AG08396 (cell line): ENCODE data around the gene LTC4S.
"Not testable (repeated sequence)": the region's sequence is repeated elsewhere in the genome, so short reads cannot be mapped to it uniquely, and the experiment has no call there.

ENCODE experiments used
- DNase-seq: peaks from one replicate; pipeline ENCODE4 v3.0.0; 2012; ENCODE audit warnings: low spot score, mixed read lengths

LTC4S gene

DNA sequence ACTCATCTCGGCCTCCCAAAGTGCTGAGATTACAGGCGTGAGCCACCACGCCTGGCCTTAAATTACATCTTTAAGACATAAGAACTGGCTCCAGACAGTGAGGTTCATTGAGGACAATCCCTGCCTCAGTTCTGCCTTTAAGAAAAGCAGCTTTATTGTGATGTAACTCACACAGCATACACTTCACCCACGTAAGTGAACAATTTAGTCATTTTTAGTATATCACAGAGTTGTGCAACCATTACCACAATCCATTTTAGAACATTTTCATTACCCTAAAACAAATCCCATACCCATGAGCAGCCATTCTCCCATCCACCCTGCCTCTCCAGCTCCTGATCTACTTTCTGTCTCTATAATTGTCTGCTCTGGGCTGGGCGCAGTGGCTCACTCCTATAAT lies 24.0 kb upstream of the LTC4S start:
- no peak for DNase-seq

DNA sequence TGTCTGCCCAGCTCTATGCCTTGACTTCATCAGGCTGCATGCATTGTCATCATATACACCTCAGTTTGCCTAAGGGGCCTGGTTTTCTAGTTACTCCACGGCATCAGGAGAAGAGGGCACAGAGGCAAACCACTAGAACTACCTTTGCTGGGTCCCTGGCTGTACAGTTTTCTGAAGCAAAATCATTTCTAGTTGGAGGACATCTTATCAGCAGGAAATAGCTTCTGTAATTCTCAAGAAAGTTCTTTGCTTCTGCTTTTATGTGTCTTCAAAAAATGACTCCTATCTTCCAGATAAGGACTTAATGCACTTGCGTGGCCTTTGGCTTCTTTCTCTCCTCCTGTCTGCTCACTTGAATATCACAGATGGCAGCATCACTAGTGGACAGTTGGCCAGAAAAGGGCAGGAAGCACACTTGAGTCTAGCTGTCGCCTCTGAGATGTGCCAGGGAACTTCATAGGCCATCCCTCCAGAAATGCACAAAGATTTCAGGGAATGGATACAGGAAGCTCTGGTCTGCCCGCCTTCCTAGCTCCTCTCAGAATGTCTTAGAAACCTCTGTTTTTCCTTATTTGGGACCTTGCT lies 22.4 kb upstream of the LTC4S start:
- no peak for DNase-seq

DNA sequence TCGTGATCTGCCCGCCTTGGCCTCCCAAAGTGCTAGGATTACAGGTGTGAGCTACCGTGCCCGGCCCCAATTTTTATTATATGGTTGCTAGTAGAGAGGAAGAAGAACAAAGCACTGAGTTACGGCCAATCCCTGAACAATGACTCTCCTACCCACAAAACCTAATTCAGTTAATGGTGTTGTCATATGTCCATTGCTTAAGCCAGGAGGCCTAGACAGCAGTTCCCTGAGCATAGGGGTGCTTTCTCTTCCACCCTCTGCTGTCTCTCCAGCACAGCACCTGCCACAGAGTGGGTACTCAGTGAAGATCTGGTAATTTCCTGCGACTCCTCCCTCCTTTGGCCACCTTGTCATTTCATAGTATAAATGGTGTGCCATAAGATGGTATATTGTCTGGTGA lies 21.4 kb upstream of the LTC4S start:
- no peak for DNase-seq

DNA sequence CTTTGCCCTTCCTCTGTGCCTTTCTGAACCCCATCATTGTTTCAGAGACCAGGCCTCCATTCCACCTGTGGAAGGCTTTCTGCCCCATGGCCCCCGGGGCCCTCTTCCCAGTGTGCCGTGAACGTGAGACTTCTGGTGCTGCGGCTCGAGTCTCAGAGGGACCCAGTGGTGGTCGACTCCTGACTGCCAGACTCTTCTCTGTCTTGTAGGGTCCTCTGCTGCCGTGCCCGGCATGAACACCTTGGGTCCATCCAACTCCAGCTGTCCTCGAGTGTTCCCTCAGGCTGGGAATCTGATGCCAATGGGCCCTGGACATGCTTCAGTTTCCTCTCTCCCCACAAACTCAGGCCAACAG lies 20.1 kb upstream of the LTC4S start:
- no peak for DNase-seq

DNA sequence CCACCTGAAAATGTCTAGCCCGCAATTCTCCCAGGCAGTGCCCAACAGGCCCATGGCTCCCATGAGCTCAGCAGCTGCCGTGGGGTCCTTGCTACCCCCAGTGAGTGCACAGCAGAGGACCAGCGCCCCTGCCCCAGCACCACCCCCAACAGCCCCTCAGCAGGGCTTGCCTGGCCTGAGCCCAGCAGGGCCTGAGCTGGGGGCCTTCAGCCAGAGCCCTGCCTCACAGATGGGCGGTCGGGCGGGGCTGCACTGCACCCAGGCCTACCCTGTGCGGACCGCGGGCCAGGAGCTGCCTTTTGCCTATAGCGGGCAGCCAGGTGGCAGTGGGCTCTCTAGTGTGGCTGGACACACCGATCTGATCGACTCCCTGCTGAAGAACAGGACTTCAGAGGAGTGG lies 19.3 kb upstream of the LTC4S start:
- DNase-seq = no peak

DNA sequence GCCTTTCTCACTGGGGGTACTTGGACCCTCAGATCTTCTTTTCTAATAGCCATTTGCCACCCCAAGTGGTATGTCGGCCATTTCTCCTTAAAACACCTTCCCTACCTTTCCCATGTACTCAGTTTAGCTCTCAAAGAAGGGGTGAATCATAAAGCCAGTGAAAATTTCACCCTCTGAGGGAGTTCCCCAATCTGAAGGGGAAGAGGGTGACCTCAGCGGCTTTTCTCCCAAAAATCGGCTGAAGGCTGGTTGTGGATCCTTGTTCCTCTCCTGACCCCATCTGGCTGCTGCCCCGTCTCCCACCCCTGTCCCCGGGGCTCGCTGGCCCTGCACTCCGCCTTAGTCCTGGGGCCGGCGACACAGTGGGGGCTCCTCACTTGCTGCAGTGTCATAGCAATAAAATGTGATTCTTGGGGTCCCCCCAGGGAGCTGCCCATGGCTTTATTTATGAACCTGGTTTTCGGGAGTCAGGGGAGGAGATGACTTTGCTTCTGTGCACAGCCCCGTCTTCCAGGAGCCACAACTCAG lies 17.3 kb upstream of the LTC4S start:
- no peak for DNase-seq

DNA sequence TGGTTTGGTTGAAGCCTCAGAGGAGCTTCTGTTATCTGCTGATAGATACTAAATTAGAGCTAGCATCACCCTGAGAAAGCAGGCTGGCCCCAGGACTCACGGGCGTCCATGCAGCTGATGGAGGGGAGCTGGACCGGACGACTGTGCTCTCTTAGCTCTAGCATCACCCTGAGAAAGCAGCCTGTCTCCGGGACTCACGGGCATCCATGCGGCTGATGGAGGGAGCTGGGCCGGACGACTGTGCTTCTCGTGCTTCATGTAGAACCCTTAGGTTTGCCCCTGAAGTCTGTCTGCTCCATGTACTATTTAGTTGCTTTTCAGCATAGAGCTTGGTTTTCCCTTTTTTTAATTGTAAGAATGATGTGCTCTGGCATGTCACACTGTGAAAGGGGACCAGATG lies 16.3 kb upstream of the LTC4S start:
- DNase-seq = no peak

DNA sequence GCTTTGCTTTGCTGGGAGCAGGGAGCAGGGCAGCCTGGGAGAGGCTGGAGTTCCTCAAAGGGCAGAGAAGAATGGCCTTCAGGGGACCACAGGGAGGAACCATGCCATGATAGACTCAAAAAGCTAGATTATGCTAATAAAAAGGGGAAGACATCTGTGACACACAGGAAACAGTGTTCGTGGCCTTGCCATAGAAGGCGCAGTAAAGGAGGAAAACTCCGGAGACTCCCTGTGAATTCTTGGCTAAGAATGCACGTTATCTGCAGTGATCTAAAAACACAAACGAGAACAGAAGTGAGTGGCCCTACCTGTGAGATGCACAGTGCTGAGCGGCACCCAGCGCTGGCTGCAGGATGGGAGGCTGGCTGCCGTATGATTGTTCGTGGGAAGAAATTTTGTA lies 15.9 kb upstream of the LTC4S start:
- no peak for DNase-seq

DNA sequence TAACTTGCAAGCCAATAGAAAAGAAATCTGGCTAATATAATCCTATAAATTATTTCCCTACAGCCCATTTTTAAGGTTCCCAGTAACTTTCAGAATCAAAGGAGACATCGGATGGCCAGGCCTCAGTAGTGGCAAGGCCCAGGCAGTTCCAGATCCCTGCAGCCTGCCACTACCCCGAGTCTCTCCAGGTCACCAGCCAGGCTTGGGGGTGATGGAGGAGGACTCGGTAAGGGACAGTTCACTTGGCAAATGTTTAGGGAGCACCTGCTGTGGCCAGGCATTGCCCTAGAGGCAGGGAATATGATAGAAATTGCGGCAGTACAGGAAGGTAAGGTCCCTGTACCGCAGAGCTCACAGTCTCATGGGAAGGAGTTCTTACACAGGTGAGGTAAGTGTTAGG lies 15.2 kb upstream of the LTC4S start:
- DNase-seq = no peak

DNA sequence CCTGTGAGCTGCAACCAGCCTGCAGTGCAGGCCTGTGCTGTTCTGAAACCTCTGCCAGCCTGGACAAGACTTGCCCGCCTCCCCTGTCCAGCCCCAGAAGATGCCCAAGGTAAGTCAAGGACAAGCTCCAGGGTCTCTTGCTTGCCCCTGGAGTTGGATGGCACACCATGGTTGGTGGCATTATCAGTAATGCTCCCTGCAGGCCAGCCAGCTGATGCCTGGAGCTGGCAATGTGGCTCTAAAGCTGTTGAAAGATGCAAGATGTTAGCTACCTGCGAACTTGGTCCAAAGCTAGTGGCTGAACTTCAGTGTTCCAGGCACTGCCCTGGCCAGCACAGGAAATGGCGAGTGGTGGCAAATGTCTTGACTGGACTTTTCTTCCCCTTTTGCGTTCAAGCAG lies 14.0 kb upstream of the LTC4S start:
- no peak for DNase-seq

DNA sequence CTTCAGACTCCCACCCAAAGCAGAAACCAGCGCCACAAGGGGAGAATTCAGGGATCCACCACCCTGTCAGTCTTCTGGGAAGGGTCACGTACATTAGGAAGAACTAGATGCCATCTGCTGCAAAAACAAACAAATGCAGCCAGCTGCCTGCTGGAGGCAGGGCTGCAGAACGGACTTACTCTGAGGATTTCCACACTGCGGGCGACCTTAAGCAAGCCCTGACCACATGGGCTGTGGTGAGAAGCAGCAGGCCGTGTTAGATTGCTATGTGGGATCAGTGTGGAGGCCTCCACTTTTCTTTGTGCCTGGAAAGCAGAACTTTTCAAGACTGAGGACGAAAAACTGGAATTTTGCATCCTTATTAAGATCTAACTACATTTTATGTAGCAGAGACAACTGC lies 13.4 kb upstream of the LTC4S start:
- no peak for DNase-seq

DNA sequence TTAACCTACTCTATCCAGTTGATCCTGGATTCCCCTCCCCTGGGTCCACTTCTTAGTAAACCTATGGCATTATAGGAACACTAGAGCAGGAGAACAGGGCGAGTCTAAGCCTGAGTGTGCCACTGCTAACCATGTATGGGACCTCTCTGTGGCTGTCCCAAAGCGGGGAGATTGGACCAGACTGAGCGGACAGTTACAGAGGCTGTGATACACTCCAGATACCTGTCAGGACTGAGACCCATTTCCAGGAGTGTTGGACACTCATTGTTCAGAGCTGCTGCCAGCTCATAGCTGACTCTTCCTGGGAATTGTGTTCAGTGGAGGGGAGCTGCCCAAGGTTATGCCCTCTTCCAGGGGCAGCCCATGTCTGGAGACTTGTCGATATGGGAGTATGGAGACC lies 11.9 kb upstream of the LTC4S start:
- no peak for DNase-seq

DNA sequence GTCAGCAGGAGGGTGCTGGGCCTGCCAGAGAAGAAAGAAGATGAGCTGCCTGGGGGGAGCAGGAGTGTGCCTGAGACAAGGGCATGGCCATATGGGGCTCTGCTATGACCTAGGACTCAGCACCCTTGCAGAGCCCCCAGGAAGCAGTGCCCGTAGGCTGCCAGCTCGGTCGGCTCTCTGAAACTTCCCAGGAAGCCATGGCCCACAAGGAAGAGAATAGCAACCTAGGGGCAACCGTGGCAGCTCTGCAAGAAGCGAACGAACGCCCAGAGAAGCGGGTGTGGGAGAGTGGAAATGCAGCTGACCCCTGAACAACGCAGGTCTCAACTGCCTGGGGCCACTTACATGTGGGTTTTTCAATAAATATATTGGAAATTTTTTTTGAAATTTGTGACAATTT lies 10.7 kb upstream of the LTC4S start:
- DNase-seq = no peak

DNA sequence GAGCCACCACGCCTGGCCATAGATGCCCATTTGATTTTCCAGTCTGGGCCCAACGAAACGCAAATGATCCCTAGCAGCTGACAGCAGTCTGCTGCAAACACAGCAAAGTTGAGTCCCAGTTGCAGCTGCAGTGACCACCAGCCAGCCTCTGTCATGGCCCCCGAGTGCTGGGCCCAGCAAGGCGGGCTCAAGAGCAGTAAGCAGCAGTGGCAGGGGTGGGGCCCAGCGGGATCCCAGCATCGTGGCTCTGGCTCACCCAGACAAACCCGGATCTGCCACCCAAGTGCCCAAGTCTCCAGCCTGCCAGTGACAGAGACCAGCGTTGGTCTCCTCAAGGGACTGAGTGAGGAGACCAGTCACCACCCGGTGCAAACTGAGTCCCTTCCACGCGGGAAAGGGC lies 6.9 kb upstream of the LTC4S start:
- no peak for DNase-seq

DNA sequence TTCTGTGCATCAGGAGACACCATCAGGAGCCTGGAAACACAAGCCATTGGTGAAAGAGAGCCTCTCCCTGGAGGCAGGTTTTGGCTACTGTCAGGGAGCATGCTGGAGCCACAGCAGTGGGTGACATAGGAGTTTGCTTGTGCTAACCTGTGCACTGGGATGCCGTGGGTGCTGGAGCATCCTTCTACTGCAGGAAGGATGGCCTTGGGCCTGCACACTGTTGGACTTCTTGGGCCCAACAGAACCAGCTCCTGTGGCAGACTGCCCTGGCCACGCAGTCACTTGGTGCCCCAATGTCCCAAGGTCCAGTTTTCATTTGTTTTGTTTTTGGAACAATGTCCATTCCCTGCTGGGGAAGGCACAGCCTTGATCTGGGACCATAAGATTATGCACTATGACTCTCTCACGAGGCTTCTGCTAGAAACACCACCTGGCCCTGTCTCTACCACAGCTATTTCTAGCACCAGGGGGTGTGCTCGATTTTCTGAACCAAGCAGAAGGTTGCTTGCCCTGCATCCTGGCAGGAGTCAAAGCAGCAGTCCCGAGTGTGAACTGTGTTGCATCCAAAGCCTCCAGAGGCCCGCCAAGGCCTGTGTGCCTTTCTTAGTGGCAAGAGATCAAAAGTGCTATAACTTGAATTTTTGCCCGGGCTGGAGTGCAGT lies 5.5 kb upstream of the LTC4S start:
- DNase-seq = no peak

DNA sequence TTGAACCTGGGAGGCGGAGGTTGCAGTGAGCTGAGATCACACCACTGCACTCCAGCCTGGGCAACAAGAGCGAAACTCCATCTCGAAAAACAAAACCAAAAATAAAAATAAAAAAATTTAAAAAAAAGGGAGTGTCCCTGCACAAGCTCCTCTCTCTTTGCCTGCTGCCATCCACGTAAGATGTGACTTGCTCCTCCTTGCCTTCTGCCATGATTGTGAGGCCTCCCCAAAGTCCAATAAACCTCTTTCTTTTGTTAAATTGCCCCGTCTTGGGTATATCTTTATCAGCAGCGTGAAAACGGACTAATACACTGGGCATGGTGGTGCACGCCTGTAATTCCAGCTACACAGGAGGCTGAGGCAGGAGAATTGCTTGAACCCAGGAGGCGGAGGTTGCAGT lies 4.5 kb upstream of the LTC4S start:
- DNase-seq = not testable (repeated sequence)

DNA sequence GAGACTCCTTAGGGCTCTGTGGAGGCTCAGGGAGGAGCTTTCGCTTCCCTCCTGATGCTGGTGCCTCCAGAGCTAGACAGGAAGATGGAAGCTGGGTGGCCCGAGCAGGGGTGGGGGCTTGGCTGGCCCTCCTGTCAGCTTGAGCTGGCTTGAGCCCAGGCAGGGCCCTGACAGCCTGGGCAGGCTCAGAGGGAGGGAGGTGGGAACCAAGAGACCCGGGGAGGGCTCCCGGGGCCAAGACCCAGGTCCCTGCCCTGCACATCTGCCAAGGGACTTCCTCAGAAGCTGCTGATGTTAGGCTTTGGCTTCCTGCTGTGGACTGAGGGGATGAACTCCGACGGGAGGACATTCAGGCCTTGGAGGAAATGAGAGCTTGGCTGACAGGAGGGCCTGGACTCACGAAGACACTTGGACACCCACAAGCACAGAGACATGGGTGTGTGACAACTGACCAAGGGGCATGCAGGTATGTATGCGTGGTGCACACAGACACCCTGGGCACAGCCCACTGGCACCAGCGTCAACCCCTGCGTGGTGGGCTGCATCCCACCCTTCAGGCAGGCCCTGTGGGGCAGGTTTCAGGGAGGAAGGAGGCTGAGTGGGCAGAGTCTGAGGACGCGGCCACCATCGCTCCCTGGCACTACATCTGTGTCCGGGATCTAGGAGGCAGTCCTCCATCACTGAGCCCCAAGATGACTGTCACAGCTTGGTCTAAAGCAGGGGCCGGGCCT lies 1.7 kb upstream of the LTC4S start:
- no peak for DNase-seq

DNA sequence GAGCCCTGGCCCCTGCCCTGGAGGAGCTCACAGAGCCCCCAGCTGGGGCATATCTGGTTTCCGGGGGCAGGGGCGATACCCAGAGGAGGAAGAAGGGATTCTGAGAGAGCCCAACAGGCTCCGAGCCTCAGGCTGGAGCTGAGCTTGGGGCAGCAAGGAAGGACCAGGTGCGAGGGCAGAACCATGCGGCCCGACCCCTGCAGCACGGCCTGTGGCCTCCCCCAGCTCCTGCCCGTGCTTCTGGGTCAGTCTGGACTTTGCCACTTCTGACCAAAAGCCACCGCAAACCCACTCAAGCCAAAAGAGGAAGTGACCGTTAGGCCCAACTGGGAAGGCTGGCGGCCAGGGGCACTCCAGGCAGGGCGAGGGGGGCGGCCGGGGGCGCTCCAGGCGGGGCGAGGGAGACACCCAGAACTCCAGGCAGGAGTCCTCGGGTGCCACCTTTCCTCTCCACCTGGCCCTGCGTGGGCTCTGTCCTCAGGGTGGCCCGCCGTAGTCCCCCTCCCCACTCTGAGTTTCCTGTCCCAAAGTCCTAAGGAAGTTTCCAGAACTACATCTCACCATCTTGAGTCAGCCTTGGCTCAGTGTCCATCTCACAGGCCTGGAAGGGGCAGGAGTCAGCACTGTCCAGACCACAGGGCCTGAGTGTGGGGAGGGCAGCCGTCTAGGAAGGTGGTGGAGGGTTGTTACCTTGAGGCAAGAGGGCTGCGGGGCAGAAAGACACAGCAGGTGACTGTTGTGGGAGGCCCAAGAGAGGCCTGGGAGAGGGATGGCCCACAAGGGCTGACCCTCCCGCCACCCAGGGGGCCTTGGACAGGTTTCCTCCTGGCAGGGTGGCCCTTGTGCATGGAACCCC lies 946 bp upstream of the LTC4S start:
- DNase-seq = no peak

DNA sequence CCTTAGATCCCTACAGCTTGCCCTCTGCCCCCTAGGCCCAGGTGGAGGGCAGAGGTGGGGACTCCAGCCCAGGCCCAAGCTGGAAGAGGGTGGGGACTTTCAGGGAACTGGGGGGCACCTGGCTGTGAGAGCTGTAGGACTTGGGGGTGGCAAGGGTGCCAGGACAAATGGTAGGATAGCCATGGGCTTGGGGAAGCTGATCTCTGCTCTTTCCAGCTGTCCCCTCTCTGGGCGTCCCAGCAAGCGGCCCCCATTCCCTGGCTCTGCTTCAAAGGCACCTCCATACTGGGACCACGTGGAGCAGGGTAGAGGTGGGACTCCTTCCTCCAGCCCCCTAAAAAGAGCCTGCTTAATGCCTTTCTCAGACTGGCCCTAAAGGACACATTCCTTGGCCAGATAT lies 385 bp downstream of the LTC4S start:
- no peak for DNase-seq

DNA sequence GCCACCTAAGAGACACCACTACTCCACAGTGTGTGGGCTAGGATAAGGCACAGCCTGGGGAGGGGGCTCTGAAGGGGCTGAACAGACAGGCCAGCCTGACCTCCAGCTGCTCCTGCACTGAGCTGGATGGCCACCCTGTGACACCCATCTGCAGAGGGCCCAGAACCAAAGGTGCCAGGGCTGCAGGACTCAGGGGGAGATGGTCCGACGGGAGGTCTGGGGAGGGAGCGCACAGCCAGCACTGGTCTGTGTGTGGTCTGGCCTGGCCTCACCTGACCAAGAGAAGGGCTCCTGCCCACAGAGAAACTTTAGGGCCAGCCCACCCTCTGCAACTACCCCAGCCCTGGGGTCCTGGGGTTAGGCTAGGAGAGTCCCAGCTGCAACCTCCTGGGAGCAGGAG lies 789 bp downstream of the LTC4S start:
- DNase-seq = no peak

DNA sequence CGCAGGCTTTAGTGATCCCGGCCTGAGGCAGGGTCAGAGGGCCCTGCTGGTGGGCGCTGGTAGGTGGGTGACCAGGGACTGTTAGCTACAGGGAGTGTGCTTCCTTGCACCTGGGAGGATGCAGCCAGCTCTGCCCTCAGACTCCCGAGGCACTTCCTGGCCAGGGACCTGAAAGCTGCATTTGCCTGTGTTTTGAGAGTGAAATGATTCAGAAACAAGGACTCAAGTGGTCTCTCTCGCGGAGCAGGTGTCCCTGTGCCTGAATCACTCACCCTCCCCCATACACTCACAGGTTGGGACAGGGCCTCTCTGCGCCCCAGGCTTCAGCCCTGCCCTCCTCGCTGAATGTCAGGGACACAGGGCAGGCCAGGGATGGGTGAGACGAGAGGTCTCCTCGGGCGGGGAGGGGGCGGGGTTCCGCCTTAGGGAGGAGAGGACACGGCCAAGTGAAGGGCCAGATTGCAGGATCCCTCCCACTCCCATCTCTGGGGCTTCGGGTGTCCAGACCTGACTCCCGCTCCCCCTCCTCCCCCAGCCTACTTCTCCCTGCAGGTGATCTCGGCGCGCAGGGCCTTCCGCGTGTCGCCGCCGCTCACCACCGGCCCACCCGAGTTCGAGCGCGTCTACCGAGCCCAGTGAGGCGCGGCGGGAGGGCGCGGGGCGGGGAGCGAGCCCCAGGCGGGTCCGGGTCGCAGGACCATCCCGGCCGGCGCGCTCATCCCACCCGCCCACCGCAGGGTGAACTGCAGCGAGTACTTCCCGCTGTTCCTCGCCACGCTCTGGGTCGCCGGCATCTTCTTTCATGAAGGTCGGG lies 1.5 kb downstream of the LTC4S start:
- no peak for DNase-seq
